Measurements from ENCODE around the gene CDPF1. TPM values are rescaled to one million over a fixed set of nuclear protein-coding genes. Genes with fewer than 3 reads are reported as not detected.

Gene CDPF1
- polyA plus RNA-seq, 3 donors, result 8.3 to 8.4 (median 8.3) TPM

- H3K27ac Mint-ChIP-seq, result no peak overlapping the region
Measured at GRCh38 chr22:46262449-46263215, 12.5 kb upstream of the CDPF1 start.

GRCh38 chr22:46260038-46260437, 9.9 kb upstream of the CDPF1 start:
- no peak overlapping the region for H2AFZ ChIP-seq (ENCODE audit: insufficient read depth, low read depth, low read length, poor library complexity, severe bottlenecking)
- no peaks in the 10 kb centered on the region for H3K79me2 ChIP-seq (ENCODE audit: insufficient read depth, low read length)
- H3K4me2 ChIP-seq (replicated peaks; ENCODE audit: extremely low read depth, low read length, poor library complexity, severe bottlenecking), result no peak overlapping the region
- TF ChIP-seq CTCF (IDR thresholded peaks at IDR 0.05), result no peak
- peaks cover 12 to 21% of the 10 kb centered on the region in 2 donors for H3K36me3 Mint-ChIP-seq
- peak overlapping the region in 1 of 7 donors; percentile 61 for H3K27ac Mint-ChIP-seq
- H3K36me3 ChIP-seq (replicated peaks in 1 of 2; ENCODE audit: control insufficient read depth in 1 of 2, insufficient read depth in 2 of 2, low read length in 2 of 2), result no peaks in the 10 kb centered on the region
- no peak overlapping the region for H3K4me3 Mint-ChIP-seq
- peaks cover 25 to 33% (median 32%) of the 10 kb centered on the region in 3 donors for H3K27me3 Mint-ChIP-seq (ENCODE audit: low read depth in 3 of 3)
- peaks cover 22% of the 10 kb centered on the region for H3K4me1 Mint-ChIP-seq
- WGBS (ENCODE audit: insufficient coverage), result 88% methylated on average over 5 of the region's 6 CpGs
- H3K9me3 ChIP-seq (replicated peaks in 1 of 2; ENCODE audit: control insufficient read depth in 1 of 2, insufficient read depth in 1 of 2, low read length in 2 of 2), result peaks cover 4 to 11% of the 10 kb centered on the region in 2 donors
- H4K20me1 ChIP-seq (ENCODE audit: insufficient read depth, low read length), result no peaks in the 10 kb centered on the region
- H3K9ac ChIP-seq (ENCODE audit: insufficient read depth, low read length, poor library complexity, severe bottlenecking), result no peak overlapping the region
- no peak for DNase-seq
- H3K4me3 ChIP-seq (replicated peaks in 1 of 3; ENCODE audit: low read depth in 2 of 3, low read length in 3 of 3), result no peak overlapping the region
- H3K4me1 ChIP-seq (ENCODE audit: control insufficient read depth in 1 of 2, insufficient read depth in 2 of 2, low read length in 2 of 2), result peaks cover 17 to 24% of the 10 kb centered on the region in 2 donors
- peaks cover 5 to 27% of the 10 kb centered on the region in 2 donors for H3K27me3 ChIP-seq (ENCODE audit: control insufficient read depth in 2 of 2, insufficient read depth in 2 of 2, low read length in 2 of 2)
- no peak overlapping the region for H3K27ac ChIP-seq (ENCODE audit: low read depth in 1 of 2, low read length in 2 of 2)
- intact Hi-C loops (cut with micrococcal nuclease), result no loop called here
- H3K9me3 Mint-ChIP-seq, result peaks cover 8 to 28% (median 17%) of the 10 kb centered on the region in 7 donors

More at GRCh38 chr22:46262449-46263215, 12.5 kb upstream of the CDPF1 start:
- Histone ChIP-seq H3K9ac (ENCODE audit: insufficient read depth, low read length, poor library complexity, severe bottlenecking) (peak overlapping the region; percentile 7), H3K4me2 (replicated peaks; ENCODE audit: extremely low read depth, low read length, poor library complexity, severe bottlenecking) (peak overlapping the region; percentile 53), H3K4me1 (ENCODE audit: control insufficient read depth in 1 of 2, insufficient read depth in 2 of 2, low read length in 2 of 2) (peaks cover 21 to 32% of the 10 kb centered on the region in 2 donors), H3K79me2 (ENCODE audit: insufficient read depth, low read length) (no peaks in the 10 kb centered on the region), H4K20me1 (ENCODE audit: insufficient read depth, low read length) (no peaks in the 10 kb centered on the region), H3K4me3 (replicated peaks in 1 of 3; ENCODE audit: low read depth in 2 of 3, low read length in 3 of 3) (peak overlapping the region in 1 of 3 experiments; percentile 40), H3K27ac (ENCODE audit: low read depth in 1 of 2, low read length in 2 of 2) (no peak overlapping the region), H2AFZ (ENCODE audit: insufficient read depth, low read depth, low read length, poor library complexity, severe bottlenecking) (peak overlapping the region; percentile 39), H3K36me3 (replicated peaks in 1 of 2; ENCODE audit: control insufficient read depth in 1 of 2, insufficient read depth in 2 of 2, low read length in 2 of 2) (no peaks in the 10 kb centered on the region), H3K9me3 (replicated peaks in 1 of 2; ENCODE audit: control insufficient read depth in 1 of 2, insufficient read depth in 1 of 2, low read length in 2 of 2) (peaks cover 4 to 11% of the 10 kb centered on the region in 2 donors), H3K27me3 (ENCODE audit: control insufficient read depth in 2 of 2, insufficient read depth in 2 of 2, low read length in 2 of 2) (peaks cover 5 to 27% of the 10 kb centered on the region in 2 donors)
- intact Hi-C loops (cut with micrococcal nuclease), result no loop called here
- 11% methylated on average over 109 of the region's 109 CpGs for WGBS (ENCODE audit: insufficient coverage)
- Mint-ChIP-seq H3K4me3 (peak overlapping the region; percentile 47 to 56), H3K36me3 (peaks cover 12 to 21% of the 10 kb centered on the region in 2 donors), H3K27me3 (ENCODE audit: low read depth in 3 of 3) (peaks cover 31 to 37% (median 31%) of the 10 kb centered on the region in 3 donors), H3K9me3 (peaks cover 14 to 35% (median 23%) of the 10 kb centered on the region in 7 donors), H3K4me1 (peaks cover 29% of the 10 kb centered on the region)
- TF ChIP-seq CTCF (IDR thresholded peaks at IDR 0.05), result no peak
- DNase-seq, result peak; percentile 63 to 69 (median 64)

Data from CD14-positive monocyte (primary cell).